Fibroblast of lung (primary cell): ENCODE measurements around the gene PARP9. TPM values are rescaled to one million over a fixed set of nuclear protein-coding genes. Genes with fewer than 3 reads are reported as not detected.

ENCODE experiments used
- DNase-seq, 2 donors: peaks; one replicate each; pipeline versions ENCODE4 v3.0.0 to v3.0.0-alpha.2; 2010; ENCODE audit warnings: low read depth in 2 of 2
- H2AFZ ChIP-seq: 2 replicates; pipeline ENCODE4 v1.5.1; 2012; ENCODE audit warnings: low read length, control low read depth, inconsistent platforms
- H3K27ac ChIP-seq: 2 replicates; pipeline ENCODE4 v1.5.1; 2011; ENCODE audit warnings: low read length, control low read depth; ENCODE audit not compliant: insufficient read depth
- H3K27me3 ChIP-seq: 2 replicates; pipeline ENCODE4 v1.5.1; 2011; ENCODE audit warnings: mild to moderate bottlenecking, low read length; ENCODE audit not compliant: control insufficient read depth, insufficient read depth
- H3K36me3 ChIP-seq: 2 replicates; pipeline ENCODE4 v1.5.1; 2011; ENCODE audit warnings: low read length; ENCODE audit not compliant: control insufficient read depth, insufficient read depth
- H3K4me1 ChIP-seq: 2 replicates; pipeline ENCODE4 v1.5.1; 2011; ENCODE audit warnings: low read length; ENCODE audit not compliant: control insufficient read depth, insufficient read depth; ENCODE audit errors: extremely low read depth
- H3K4me2 ChIP-seq: 2 replicates; pipeline ENCODE4 v1.5.1; 2011; ENCODE audit warnings: low read length, control low read depth; ENCODE audit not compliant: insufficient read depth; ENCODE audit errors: extremely low read depth
- H3K4me3 ChIP-seq, 4 experiments: fragments of 200-600 bp in 1 of 4; sonication (generic) in 1 of 4; replicated peaks in 1 of 4; 2 replicates each; pipeline ENCODE4 v1.5.1; 2011 to 2016; ENCODE audit warnings: low read length in 4 of 4, low read depth in 3 of 4, mild to moderate bottlenecking in 3 of 4, control low read depth in 2 of 4, inconsistent platforms in 1 of 4, mixed read lengths in 1 of 4; ENCODE audit not compliant: insufficient read depth in 1 of 4; ENCODE audit errors: control extremely low read depth in 1 of 4
- H3K79me2 ChIP-seq: 2 replicates; pipeline ENCODE4 v1.5.1; 2012; ENCODE audit warnings: mild to moderate bottlenecking, low read length, inconsistent platforms; ENCODE audit not compliant: control insufficient read depth, insufficient read depth
- H3K9ac ChIP-seq: 2 replicates; pipeline ENCODE4 v1.5.1; 2011; ENCODE audit warnings: mild to moderate bottlenecking, low read length, control low read depth; ENCODE audit not compliant: insufficient read depth
- H3K9me3 ChIP-seq: 2 replicates; pipeline ENCODE4 v1.5.1; 2012; ENCODE audit warnings: low read depth, low read length; ENCODE audit not compliant: control insufficient read depth, insufficient read depth
- H4K20me1 ChIP-seq: 2 replicates; pipeline ENCODE4 v1.5.1; 2011; ENCODE audit warnings: low read length; ENCODE audit not compliant: control insufficient read depth, insufficient read depth; ENCODE audit errors: extremely low read depth
- CTCF ChIP-seq, 2 donors: IDR thresholded peaks in 1 of 2; conservative IDR thresholded peaks in 1 of 2; 1 replicate in 1 of 2; 2 replicates in 1 of 2; pipeline ENCODE4 v1.5.1; 2011 to 2012; ENCODE audit warnings: low read length in 2 of 2, control low read depth in 1 of 2, inconsistent platforms in 1 of 2, low read depth in 1 of 2, mild to moderate bottlenecking in 1 of 2
- EZH2 ChIP-seq: IDR thresholded peaks from 2 replicates; pipeline ENCODE4 v1.5.1; 2012; ENCODE audit warnings: low read length, control low read depth, mild to moderate bottlenecking; ENCODE audit errors: missing control alignments
- polyA plus RNA-seq, 2 donors: library from polyadenylated mRNA; depleted of rRNA in 1 of 2; stranded (reverse) in 1 of 2; unstranded in 1 of 2; fragments of >200 nt; gene quantifications; 2 replicates each; pipeline ENCODE4 v1.2.1, GENCODE V29; 2011 to 2012; ENCODE audit warnings: missing spikeins in 1 of 2
- total RNA-seq: library from RNA; depleted of rRNA; stranded (reverse); fragments of >200 nt; gene quantifications from 2 replicates; pipeline ENCODE4 v1.2.1, GENCODE V29; 2014

The PARP9 gene
- total and polyA plus RNA-seq, 2 donors (not counting 1 experiment from before 2014, with no cell fraction given): 50.0 to 56.0 TPM

- H3K27me3 ChIP-seq: no peaks in the 10 kb centered on the region
- H3K4me1 ChIP-seq: no peaks in the 10 kb centered on the region
- H4K20me1 ChIP-seq: no peaks in the 10 kb centered on the region
- no peaks in the 10 kb centered on the region for H3K79me2 ChIP-seq
- peak in 1 of 2 donors; percentile 9 for DNase-seq
- H3K9ac ChIP-seq: no peak overlapping the region
- TF ChIP-seq CTCF (conservative IDR thresholded peaks at IDR 0.05 in 1 of 2, IDR thresholded peaks at IDR 0.05 in 1 of 2; ENCODE audit: low read depth in 1 of 2, low read length in 2 of 2) (no peak), EZH2 (no peak)
- H3K9me3 ChIP-seq: no peaks in the 10 kb centered on the region
- H3K4me3 ChIP-seq: no peak overlapping the region
- H3K27ac ChIP-seq: no peak overlapping the region
- no peak overlapping the region for H3K4me2 ChIP-seq
- no peak overlapping the region for H2AFZ ChIP-seq
- H3K36me3 ChIP-seq: peaks cover 7% of the 10 kb centered on the region
These were observed 30.6 kb downstream of the PARP9 start for GRCh38 chr3:122533480-122533879.

- H2AFZ ChIP-seq: no peak overlapping the region
- no peak overlapping the region for H3K4me3 ChIP-seq
- no peak overlapping the region for H3K27ac ChIP-seq
- no peaks in the 10 kb centered on the region for H3K27me3 ChIP-seq
- no peaks in the 10 kb centered on the region for H3K79me2 ChIP-seq
- TF ChIP-seq EZH2 (no peak), CTCF (conservative IDR thresholded peaks at IDR 0.05 in 1 of 2, IDR thresholded peaks at IDR 0.05 in 1 of 2; ENCODE audit: low read depth in 1 of 2, low read length in 2 of 2) (no peak)
- no peaks in the 10 kb centered on the region for H4K20me1 ChIP-seq
- H3K4me1 ChIP-seq: no peaks in the 10 kb centered on the region
- DNase-seq: no peak
- no peak overlapping the region for H3K9ac ChIP-seq
- no peak overlapping the region for H3K4me2 ChIP-seq
- H3K9me3 ChIP-seq: no peaks in the 10 kb centered on the region
- H3K36me3 ChIP-seq: peaks cover 5% of the 10 kb centered on the region
These were observed 33.9 kb downstream of the PARP9 start for GRCh38 chr3:122530164-122530563.

GRCh38 chr3:122523317-122523716 is 40.8 kb downstream of the PARP9 start:
- H3K4me2 ChIP-seq: no peak overlapping the region
- no peaks in the 10 kb centered on the region for H3K4me1 ChIP-seq
- no peak overlapping the region for H3K27ac ChIP-seq
- H3K27me3 ChIP-seq: no peaks in the 10 kb centered on the region
- no peaks in the 10 kb centered on the region for H4K20me1 ChIP-seq
- no peak overlapping the region for H3K9ac ChIP-seq
- no peak for TF ChIP-seq CTCF (conservative IDR thresholded peaks at IDR 0.05 in 1 of 2, IDR thresholded peaks at IDR 0.05 in 1 of 2; ENCODE audit: low read depth in 1 of 2, low read length in 2 of 2)
- no peak for TF ChIP-seq EZH2
- H3K79me2 ChIP-seq: no peaks in the 10 kb centered on the region
- no peaks in the 10 kb centered on the region for H3K9me3 ChIP-seq
- DNase-seq: no peak
- no peak overlapping the region for H3K4me3 ChIP-seq
- H3K36me3 ChIP-seq: no peaks in the 10 kb centered on the region
- H2AFZ ChIP-seq: no peak overlapping the region
